ENCODE results near the gene CBX4. TPM values are rescaled to one million over a fixed set of nuclear protein-coding genes. Genes with fewer than 3 reads are reported as not detected.
A peak's percentile ranks its signal among the peaks of the same experiment; 100 is the strongest.

Gene CBX4
- total and polyA plus RNA-seq, 2 of the 13 experiments (the other 11 are each of a cell fraction or from before 2014, with no cell fraction given) = 25.8 to 50.8 TPM

GRCh38 chr17:79831265-79832217, 7.7 kb downstream of the CBX4 start (continued):
- TF ChIP-seq BHLHE40 (IDR thresholded peaks at IDR 0.05; ENCODE audit: low read length) = peak; percentile 61; the same call in 1 of the 2 replicates
- TF ChIP-seq POGZ (CRISPR knock-in tag; IDR thresholded peaks at IDR 0.05) = no peak
- TF ChIP-seq NCOA5 (CRISPR knock-in tag; IDR thresholded peaks at IDR 0.05) = no peak
- peak; percentile 73; the same call in 1 of the 2 replicates for TF ChIP-seq HIC2 (CRISPR knock-in tag; IDR thresholded peaks at IDR 0.05; ENCODE audit: low read depth)
- no peak for TF ChIP-seq ATF5 (CRISPR knock-in tag; IDR thresholded peaks at IDR 0.05; ENCODE audit: low read depth)
- TF ChIP-seq ZBTB4 (CRISPR knock-in tag; IDR thresholded peaks at IDR 0.05; ENCODE audit: borderline replicate concordance) = no peak
- TF ChIP-seq HHEX (CRISPR knock-in tag; IDR thresholded peaks at IDR 0.05) = no peak
- no peak for TF ChIP-seq PRDM4 (CRISPR knock-in tag; IDR thresholded peaks at IDR 0.05; ENCODE audit: borderline replicate concordance)
- TF ChIP-seq HOXA3 (CRISPR knock-in tag; IDR thresholded peaks at IDR 0.05) = peak; percentile 51; the same call in 1 of the 2 replicates
- TF ChIP-seq HMGXB3 (CRISPR knock-in tag; IDR thresholded peaks at IDR 0.05; ENCODE audit: borderline replicate concordance) = peak; percentile 61; the same call in 1 of the 2 replicates
- TF ChIP-seq ZNF598 (CRISPR knock-in tag; IDR thresholded peaks at IDR 0.05; ENCODE audit: borderline replicate concordance) = no peak
- peak; percentile 32; the same call in 1 of the 2 replicates for TF ChIP-seq TBX2 (CRISPR knock-in tag; IDR thresholded peaks at IDR 0.05; ENCODE audit: borderline replicate concordance)
